ENCODE data around the gene LAD1. TPM values are rescaled to one million over a fixed set of nuclear protein-coding genes. Genes with fewer than 3 reads are reported as not detected.

The LAD1 gene
- polyA plus RNA-seq, 2 of the 4 experiments (the other 2 are of a cell fraction) = 0.19 to 1.1 TPM

GRCh38 chr1:201396861-201397464, 2.2 kb downstream of the LAD1 start:
- Histone ChIP-seq H3K9me3 (no peaks in the 10 kb centered on the region), H3K4me1 (peaks cover 68% of the 10 kb centered on the region), H3K4me3 (no peak overlapping the region), H3K27ac (peak overlapping the region; percentile 90 to 92), H3K4me2 (peak overlapping the region; percentile 72)
- CTCF ChIA-PET = interaction anchor here (0.6 to 19.4 kb wide), 11 partner anchors 9 to 143 kb away, joined by 3 to 334 read pairs (median 7); partner anchors contain the start of gene LAD1
- 2% methylated on average over 5 of the region's 10 CpGs for WGBS (ENCODE audit: missing lambda C conversion rate)
- FAIRE-seq = no peak
- DNase-seq (ENCODE audit: low read depth in 1 of 2, low spot score in 1 of 2) = peak; percentile 81 to 86
- ATAC-seq = peak; percentile 88 to 90
- POLR2A ChIA-PET = interaction anchor here (1.5 to 1.6 kb wide), 2 partner anchors 9 to 72 kb away, joined by 3 to 4 read pairs; partner anchors contain the start of gene PHLDA3
- TF ChIP-seq NPAS2 (CRISPR knock-in tag; IDR thresholded peaks at IDR 0.05; ENCODE audit: borderline replicate concordance) (no peak), RAD21 (conservative IDR thresholded peaks at IDR 0.05 in 1 of 2, IDR thresholded peaks at IDR 0.05 in 1 of 2) (peak in 1 of 2 experiments; percentile 28; a peak in 1 of 5 replicates), CHD4 (IDR thresholded peaks at IDR 0.05; ENCODE audit: borderline replicate concordance) (no peak), POLR2A (IDR thresholded peaks at IDR 0.05; ENCODE audit: low read length) (no peak), JUN (IDR thresholded peaks at IDR 0.05) (peak in 1 of 2 experiments; percentile 78; a peak in 3 of 5 replicates), CHD2 (IDR thresholded peaks at IDR 0.05; ENCODE audit: low read length, partially characterized antibody) (no peak), CEBPB (IDR thresholded peaks at IDR 0.05) (no peak), JUNB (IDR thresholded peaks at IDR 0.05) (peak; percentile 48; the same call in 1 of the 2 replicates), ATOH8 (CRISPR knock-in tag; IDR thresholded peaks at IDR 0.05; ENCODE audit: low read depth) (peak; percentile 48), EHMT2 (IDR thresholded peaks at IDR 0.05; ENCODE audit: low read depth) (no peak), HMGXB4 (CRISPR knock-in tag; IDR thresholded peaks at IDR 0.05; ENCODE audit: borderline replicate concordance) (no peak), KDM5A (IDR thresholded peaks at IDR 0.05) (no peak), MYC (IDR thresholded peaks at IDR 0.05; ENCODE audit: borderline replicate concordance, low read length) (no peak), RCOR1 (IDR thresholded peaks at IDR 0.05; ENCODE audit: low read depth, low read length) (no peak), ESRRA (IDR thresholded peaks at IDR 0.05; ENCODE audit: borderline replicate concordance, low read length) (no peak), RFX5 (IDR thresholded peaks at IDR 0.05) (no peak), HDAC2 (IDR thresholded peaks at IDR 0.05) (no peak), MAFK (IDR thresholded peaks at IDR 0.05; ENCODE audit: partially characterized antibody) (no peak), CTCF (IDR thresholded peaks at IDR 0.05) (no peak), HOXB5 (CRISPR knock-in tag; IDR thresholded peaks at IDR 0.05) (peak; percentile 15; the same call in 1 of the 2 replicates), NR3C1 (IDR thresholded peaks at IDR 0.05) (no peak), PBX3 (IDR thresholded peaks at IDR 0.05) (no peak), HOXA7 (CRISPR knock-in tag; IDR thresholded peaks at IDR 0.05) (no peak), USF2 (IDR thresholded peaks at IDR 0.05) (no peak), BCL3 (IDR thresholded peaks at IDR 0.05) (0 out of 3 replicates have a peak, but pooled peaks have one; percentile 8), RNF2 (IDR thresholded peaks at IDR 0.05; ENCODE audit: borderline replicate concordance, low read depth) (no peak), FOSL2 (IDR thresholded peaks at IDR 0.05) (peak; percentile 56; the same call in 1 of the 2 replicates), FOSL2 (CRISPR knock-in tag; IDR thresholded peaks at IDR 0.05) (peak; percentile 92), BHLHE40 (IDR thresholded peaks at IDR 0.05; ENCODE audit: low read depth, low read length) (no peak), HOXB13 (CRISPR knock-in tag; IDR thresholded peaks at IDR 0.05; ENCODE audit: low read depth) (0 out of 2 replicates have a peak, but pooled peaks have one; percentile 32), MAZ (IDR thresholded peaks at IDR 0.05; ENCODE audit: borderline replicate concordance, low read depth, low read length) (no peak), TFCP2L1 (CRISPR knock-in tag; IDR thresholded peaks at IDR 0.05) (no peak), HES2 (IDR thresholded peaks at IDR 0.05) (no peak), ZC3H11A (IDR thresholded peaks at IDR 0.05) (no peak)

Measured in A549 (cell line).